Neuronal stem cell (in vitro differentiated cells): ENCODE data around the gene LTBP2.

Experiments used
- DNase-seq: peaks from one replicate; pipeline ENCODE4 v3.0.0-alpha.2; 2013; ENCODE audit warnings: low spot score
- H2AFZ ChIP-seq: one replicate; pipeline ENCODE4 v1.6.1; 2013; ENCODE audit warnings: mild to moderate bottlenecking, low read length, inconsistent platforms
- H2AK5ac ChIP-seq: 2 replicates; pipeline ENCODE4 v1.6.1; 2013; ENCODE audit warnings: low read depth, mild to moderate bottlenecking, inconsistent platforms, low read length, moderate library complexity, mixed read lengths
- H2BK120ac ChIP-seq: 2 replicates; pipeline ENCODE4 v1.6.1; 2013; ENCODE audit warnings: low read depth, mild to moderate bottlenecking, inconsistent platforms, low read length, moderate library complexity, mixed read lengths
- H2BK12ac ChIP-seq: one replicate; pipeline ENCODE4 v1.6.1; 2013; ENCODE audit warnings: low read length, inconsistent platforms
- H2BK15ac ChIP-seq: 2 replicates; pipeline ENCODE4 v1.6.1; 2013; ENCODE audit warnings: mild to moderate bottlenecking, low read length, inconsistent platforms, mixed read lengths
- H2BK5ac ChIP-seq: one replicate; pipeline ENCODE4 v1.6.1; 2013; ENCODE audit warnings: inconsistent platforms, mild to moderate bottlenecking, low read length, moderate library complexity
- H3K14ac ChIP-seq: one replicate; pipeline ENCODE4 v1.6.1; 2013; ENCODE audit warnings: low read length, inconsistent platforms
- H3K18ac ChIP-seq: 2 replicates; pipeline ENCODE4 v1.6.1; 2013; ENCODE audit warnings: low read length, inconsistent platforms
- H3K23ac ChIP-seq: 2 replicates; pipeline ENCODE4 v1.6.1; 2013; ENCODE audit warnings: low read depth, mild to moderate bottlenecking, mixed read lengths, low read length, inconsistent platforms; ENCODE audit not compliant: poor library complexity
- H3K27ac ChIP-seq: replicated peaks from 3 replicates; pipeline ENCODE4 v1.5.1; 2013; ENCODE audit warnings: low read length, inconsistent platforms
- H3K27me3 ChIP-seq, 3 experiments: 2 replicates each; pipeline ENCODE4 v1.6.1; 2013; ENCODE audit warnings: low read length in 3 of 3, mild to moderate bottlenecking in 2 of 3, inconsistent platforms in 1 of 3, low read depth in 1 of 3, mixed read lengths in 1 of 3, moderate library complexity in 1 of 3; ENCODE audit not compliant: control insufficient read depth in 3 of 3, insufficient read depth in 3 of 3
- H3K36me3 ChIP-seq, 2 donors: replicated peaks in 1 of 2; 2 replicates each; pipeline ENCODE4 v1.6.1; 2013; ENCODE audit warnings: low read length in 2 of 2; ENCODE audit not compliant: control insufficient read depth in 2 of 2, insufficient read depth in 2 of 2
- H3K4ac ChIP-seq: 2 replicates; pipeline ENCODE4 v1.6.1; 2013; ENCODE audit warnings: inconsistent platforms, mild to moderate bottlenecking, low read length, moderate library complexity
- H3K4me1 ChIP-seq, 2 donors: 1 replicate in 1 of 2; 2 replicates in 1 of 2; pipeline ENCODE4 v1.6.1; 2013; ENCODE audit warnings: low read length in 2 of 2, low read depth in 1 of 2; ENCODE audit not compliant: control insufficient read depth in 2 of 2, insufficient read depth in 1 of 2
- H3K4me2 ChIP-seq: one replicate; pipeline ENCODE4 v1.6.1; 2013; ENCODE audit warnings: mild to moderate bottlenecking, low read length, inconsistent platforms; ENCODE audit not compliant: insufficient read depth, poor library complexity, severe bottlenecking
- H3K4me3 ChIP-seq, 2 donors: 2 replicates each; pipeline ENCODE4 v1.5.1; 2013; ENCODE audit warnings: low read length in 2 of 2, mild to moderate bottlenecking in 2 of 2, inconsistent platforms in 1 of 2, moderate library complexity in 1 of 2
- H3K79me1 ChIP-seq: one replicate; pipeline ENCODE4 v1.6.1; 2013; ENCODE audit warnings: low read depth, mild to moderate bottlenecking, inconsistent platforms, low read length, moderate library complexity
- H3K9ac ChIP-seq: one replicate; pipeline ENCODE4 v1.6.1; 2013; ENCODE audit warnings: mild to moderate bottlenecking, low read depth, low read length, inconsistent platforms; ENCODE audit not compliant: poor library complexity
- H3K9me3 ChIP-seq, 2 donors: replicated peaks in 1 of 2; 2 replicates each; pipeline versions ENCODE3 to v1.6.1; 2013; ENCODE audit warnings: low read length in 2 of 2, mild to moderate bottlenecking in 2 of 2, inconsistent platforms in 1 of 2, low read depth in 1 of 2, mixed read lengths in 1 of 2, moderate library complexity in 1 of 2; ENCODE audit not compliant: control insufficient read depth in 2 of 2, insufficient read depth in 1 of 2
- H4K8ac ChIP-seq: one replicate; pipeline ENCODE4 v1.6.1; 2013; ENCODE audit warnings: low read depth, mild to moderate bottlenecking, inconsistent platforms, low read length, moderate library complexity
- H4K91ac ChIP-seq: one replicate; pipeline ENCODE4 v1.6.1; 2013; ENCODE audit warnings: low read length, low read depth, mild to moderate bottlenecking, inconsistent platforms; ENCODE audit not compliant: poor library complexity
- WGBS, 2 donors: extraction: QIAGEN DNeasy Blood & Tissue Kit; methylation state at CpG; one replicate each; pipeline ENCODE4 v1.1.7; 2013; ENCODE audit warnings: missing lambda C conversion rate in 2 of 2, mixed read lengths in 1 of 2; ENCODE audit not compliant: insufficient read length in 2 of 2, insufficient replicate concordance in 1 of 2; ENCODE audit errors: extremely low coverage in 2 of 2; 5-methylcytosine and 5-hydroxymethylcytosine counted together

LTBP2 gene

GRCh38 chr14:74577948-74578275, 34.1 kb downstream of the LTBP2 start:
- Histone ChIP-seq H2BK5ac (no peak overlapping the region), H3K9ac (no peak overlapping the region), H3K9me3 (no peaks in the 10 kb centered on the region), H3K4me1 (peaks cover 7 to 10% of the 10 kb centered on the region in 2 donors), H2AK5ac (no peak overlapping the region), H3K23ac (no peak overlapping the region), H3K79me1 (no peaks in the 10 kb centered on the region), H2BK12ac (no peak overlapping the region), H3K14ac (no peak overlapping the region), H4K8ac (no peak overlapping the region), H3K36me3 (no peaks in the 10 kb centered on the region), H2BK15ac (no peak overlapping the region), H3K4me2 (no peak overlapping the region), H3K18ac (no peak overlapping the region), H2AFZ (no peak overlapping the region), H3K4me3 (no peak overlapping the region), H2BK120ac (no peak overlapping the region), H3K4ac (no peak overlapping the region), H3K27me3 (peaks cover 0 to 19% (median 0%) of the 10 kb centered on the region in 3 experiments), H4K91ac (no peak overlapping the region), H3K27ac (no peak overlapping the region)
- DNase-seq = no peak
- no CpG with 5 or more reads among the region's 3 CpGs for WGBS, 2 donors

- no peak overlapping the region for H2AFZ ChIP-seq
- peaks cover 0 to 17% (median 0%) of the 10 kb centered on the region in 3 experiments for H3K27me3 ChIP-seq
- no peak overlapping the region for H3K4me2 ChIP-seq
- H3K9me3 ChIP-seq = no peaks in the 10 kb centered on the region
- H2BK5ac ChIP-seq = no peak overlapping the region
- no peak overlapping the region for H3K4ac ChIP-seq
- no peak overlapping the region for H3K23ac ChIP-seq
- no peak overlapping the region for H2BK120ac ChIP-seq
- no peak overlapping the region for H3K18ac ChIP-seq
- H3K9ac ChIP-seq = no peak overlapping the region
- H2BK15ac ChIP-seq = no peak overlapping the region
- H4K8ac ChIP-seq = no peak overlapping the region
- H3K4me1 ChIP-seq = peaks cover 10 to 11% of the 10 kb centered on the region in 2 donors
- no peak for DNase-seq
- H4K91ac ChIP-seq = no peak overlapping the region
- no peak overlapping the region for H2BK12ac ChIP-seq
- H3K27ac ChIP-seq = no peak overlapping the region
- H2AK5ac ChIP-seq = no peak overlapping the region
- H3K79me1 ChIP-seq = no peaks in the 10 kb centered on the region
- H3K36me3 ChIP-seq = no peaks in the 10 kb centered on the region
- no peak overlapping the region for H3K14ac ChIP-seq
- WGBS, 2 donors = no CpG with 5 or more reads among the region's 11 CpGs
- no peak overlapping the region for H3K4me3 ChIP-seq
Measured at GRCh38 chr14:74577247-74577947, 34.6 kb downstream of the LTBP2 start.

DNA sequence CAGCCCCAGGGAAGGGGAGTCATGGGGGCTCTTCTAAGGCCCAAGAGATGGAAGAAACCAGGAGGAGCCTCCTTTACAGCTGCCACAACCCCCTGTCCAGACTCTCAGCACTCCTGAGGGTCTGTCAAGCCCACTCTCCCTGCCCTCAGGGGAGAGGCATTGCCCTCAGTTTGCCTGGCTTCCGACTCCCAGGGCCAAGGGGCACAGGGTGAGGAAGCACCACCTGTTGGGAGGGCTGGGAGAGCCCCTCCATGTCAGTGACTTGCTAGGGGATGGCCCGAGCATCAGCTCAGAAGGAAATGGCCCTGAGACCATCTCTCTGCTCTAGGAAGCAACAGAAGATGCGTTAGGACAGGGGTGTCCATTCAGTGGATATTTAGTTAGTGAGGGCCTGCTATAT, 36.1 kb downstream of the LTBP2 start:
- WGBS, 2 donors = no CpG with 5 or more reads among the region's 3 CpGs
- Histone ChIP-seq H3K18ac (peak overlapping the region; percentile 81), H3K14ac (no peak overlapping the region), H3K36me3 (no peaks in the 10 kb centered on the region), H2AFZ (peak overlapping the region; percentile 25), H3K23ac (no peak overlapping the region), H2BK12ac (no peak overlapping the region), H4K8ac (no peak overlapping the region), H4K91ac (no peak overlapping the region), H3K4me1 (peaks cover 15 to 17% of the 10 kb centered on the region in 2 donors), H3K9ac (no peak overlapping the region), H2BK120ac (no peak overlapping the region), H3K4me2 (no peak overlapping the region), H3K27ac (no peak overlapping the region), H3K9me3 (no peaks in the 10 kb centered on the region), H3K79me1 (no peaks in the 10 kb centered on the region), H3K4me3 (no peak overlapping the region), H2AK5ac (no peak overlapping the region), H2BK5ac (no peak overlapping the region), H2BK15ac (peak overlapping the region; percentile 28), H3K27me3 (peaks cover 0 to 14% (median 0%) of the 10 kb centered on the region in 3 experiments), H3K4ac (no peak overlapping the region)
- DNase-seq = no peak

- Histone ChIP-seq H3K79me1 (no peaks in the 10 kb centered on the region), H3K36me3 (no peaks in the 10 kb centered on the region), H4K91ac (no peak overlapping the region), H2BK12ac (no peak overlapping the region), H3K14ac (no peak overlapping the region), H3K4ac (no peak overlapping the region), H3K4me2 (no peak overlapping the region), H3K23ac (no peak overlapping the region), H2BK15ac (no peak overlapping the region), H3K4me1 (peaks cover 15 to 17% of the 10 kb centered on the region in 2 donors), H2BK120ac (no peak overlapping the region), H2AK5ac (no peak overlapping the region), H3K4me3 (no peak overlapping the region), H3K27ac (no peak overlapping the region), H3K18ac (no peak overlapping the region), H3K9me3 (no peaks in the 10 kb centered on the region), H2AFZ (peak overlapping the region; percentile 25), H3K9ac (no peak overlapping the region), H3K27me3 (peaks cover 0 to 14% (median 0%) of the 10 kb centered on the region in 3 experiments), H4K8ac (no peak overlapping the region), H2BK5ac (no peak overlapping the region)
- no CpG with 5 or more reads among the region's 2 CpGs for WGBS, 2 donors
- DNase-seq = no peak
Measured at GRCh38 chr14:74575507-74575906, 36.5 kb downstream of the LTBP2 start.
